Left ventricle myocardium inferior (tissue), 1 donor: ENCODE data around the gene EDRF1. TPM values are rescaled to one million over a fixed set of nuclear protein-coding genes. Genes with fewer than 3 reads are reported as not detected.

Experiments
- DNase-seq: peaks from one replicate; pipeline ENCODE4 v3.0.0-alpha.2; 2020
- H3K27ac ChIP-seq: fragments of 200-600 bp; replicated peaks from 2 replicates; pipeline ENCODE4 v1.8.0; 2021
- H3K27me3 ChIP-seq: fragments of 200-600 bp; 2 replicates; pipeline ENCODE4 v1.8.0; 2021; ENCODE audit warnings: low read depth
- H3K36me3 ChIP-seq: fragments of 200-600 bp; 2 replicates; pipeline ENCODE4 v1.8.0; 2021
- H3K4me1 ChIP-seq: fragments of 200-600 bp; 2 replicates; pipeline ENCODE4 v1.8.0; 2021
- H3K4me3 ChIP-seq: fragments of 200-600 bp; 2 replicates; pipeline ENCODE4 v1.8.0; 2021; ENCODE audit warnings: mild to moderate bottlenecking, moderate library complexity
- H3K9me3 ChIP-seq: fragments of 200-600 bp; replicated peaks from 2 replicates; pipeline ENCODE4 v1.8.0; 2021
- intact Hi-C: fragments of 100-400 bp; cut with micrococcal nuclease; formaldehyde crosslinking; loops from one replicate; pipeline ENCODE4 v1.11.0; 2022
- total RNA-seq: library from RNA; stranded (reverse); fragmentation: NEBNext Ultra II Directional; extraction: Animal tissue kit (Norgen Biotek cat#: 25700); gene quantifications from one replicate; pipeline ENCODE4 v1.2.1, GENCODE V29; 2021
- TF ChIP-seq, protein P1 (sequence below): fragments of 200-600 bp; IDR thresholded peaks from 2 replicates; pipeline ENCODE4 v1.8.0; 2021; ENCODE audit warnings: antibody characterized with exemption, mild to moderate bottlenecking, borderline replicate concordance
- donor health status: DM: no; HTN: yes; CAD: no; lungs with severe emphysema.

The EDRF1 gene
- total RNA-seq, 1 donor from 2014 or later = 11.5 TPM

DNA sequence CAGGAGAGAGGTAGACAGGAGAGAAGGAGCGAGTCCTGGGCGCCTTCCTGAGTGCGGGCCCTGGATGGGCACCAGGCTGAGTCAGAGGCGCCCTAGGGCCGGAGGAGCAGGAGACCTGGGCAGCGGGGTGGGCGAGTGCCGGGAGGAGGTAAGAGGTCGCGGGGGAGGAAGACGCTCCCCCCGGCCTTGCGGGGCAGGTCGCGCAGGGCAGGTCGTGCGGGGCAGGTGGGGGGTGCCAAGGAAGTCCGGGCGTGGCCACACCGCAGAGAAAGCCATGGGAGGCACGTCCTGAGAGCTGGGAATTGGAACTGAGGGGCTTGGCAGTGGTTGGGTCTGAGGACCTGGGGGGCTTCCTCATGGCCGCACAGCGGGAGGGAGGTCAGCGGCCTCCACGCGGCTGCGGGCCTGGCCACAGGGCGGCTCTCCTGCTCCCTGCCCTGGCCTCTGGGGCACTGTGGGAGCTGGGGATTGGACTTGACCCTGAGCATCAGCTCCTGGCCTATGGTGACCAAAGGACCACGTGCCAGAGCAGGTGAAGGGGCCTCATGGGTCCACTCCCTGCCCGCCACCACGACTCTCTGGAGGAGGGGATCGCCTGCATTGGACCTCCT, 55.2 kb downstream of the EDRF1 start:
- no peaks in the 10 kb centered on the region for H3K9me3 ChIP-seq
- no peak overlapping the region for H3K27ac ChIP-seq
- H3K36me3 ChIP-seq = no peaks in the 10 kb centered on the region
- intact Hi-C loops = no loop called here
- peaks cover 3% of the 10 kb centered on the region for H3K27me3 ChIP-seq
- no peak for DNase-seq
- H3K4me3 ChIP-seq = no peak overlapping the region
- TF ChIP-seq, protein P1, sequence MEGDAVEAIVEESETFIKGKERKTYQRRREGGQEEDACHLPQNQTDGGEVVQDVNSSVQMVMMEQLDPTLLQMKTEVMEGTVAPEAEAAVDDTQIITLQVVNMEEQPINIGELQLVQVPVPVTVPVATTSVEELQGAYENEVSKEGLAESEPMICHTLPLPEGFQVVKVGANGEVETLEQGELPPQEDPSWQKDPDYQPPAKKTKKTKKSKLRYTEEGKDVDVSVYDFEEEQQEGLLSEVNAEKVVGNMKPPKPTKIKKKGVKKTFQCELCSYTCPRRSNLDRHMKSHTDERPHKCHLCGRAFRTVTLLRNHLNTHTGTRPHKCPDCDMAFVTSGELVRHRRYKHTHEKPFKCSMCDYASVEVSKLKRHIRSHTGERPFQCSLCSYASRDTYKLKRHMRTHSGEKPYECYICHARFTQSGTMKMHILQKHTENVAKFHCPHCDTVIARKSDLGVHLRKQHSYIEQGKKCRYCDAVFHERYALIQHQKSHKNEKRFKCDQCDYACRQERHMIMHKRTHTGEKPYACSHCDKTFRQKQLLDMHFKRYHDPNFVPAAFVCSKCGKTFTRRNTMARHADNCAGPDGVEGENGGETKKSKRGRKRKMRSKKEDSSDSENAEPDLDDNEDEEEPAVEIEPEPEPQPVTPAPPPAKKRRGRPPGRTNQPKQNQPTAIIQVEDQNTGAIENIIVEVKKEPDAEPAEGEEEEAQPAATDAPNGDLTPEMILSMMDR = no peak
- H3K4me1 ChIP-seq = no peaks in the 10 kb centered on the region

DNA sequence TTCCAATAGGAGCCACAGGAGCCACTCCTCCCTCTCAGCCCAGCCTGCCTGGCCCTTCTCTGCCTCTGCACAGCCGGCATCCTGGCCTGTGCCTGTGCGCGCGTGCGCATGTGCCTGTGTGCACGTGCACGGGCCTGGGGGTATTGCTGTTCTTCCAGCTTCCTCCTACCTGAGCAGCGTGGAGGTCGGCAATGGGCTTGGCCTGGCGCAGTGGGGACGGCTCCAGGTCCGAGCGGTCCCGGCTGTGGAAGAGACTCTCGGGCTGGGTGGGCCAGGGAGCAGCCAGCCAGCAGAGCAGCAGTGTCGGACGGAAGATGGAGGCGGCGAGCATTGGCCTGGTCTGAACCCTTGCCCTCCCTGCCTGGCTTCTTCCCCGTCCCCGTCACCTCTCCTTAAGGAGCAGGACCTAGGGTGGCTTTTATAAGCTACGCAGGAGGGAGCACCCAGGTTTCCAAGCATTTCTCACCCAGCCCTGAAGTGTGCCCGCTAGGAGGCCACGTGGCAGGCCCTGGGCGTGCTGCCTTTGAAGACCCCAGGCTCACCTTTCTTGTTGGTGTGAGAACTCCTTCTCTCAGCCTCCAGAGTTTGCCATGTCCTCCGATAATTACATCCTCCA, 56.1 kb downstream of the EDRF1 start, which contains the start of gene MMP21:
MMP21 (minus strand) TSS at position 331 of the 616 bp plus-strand sequence; CDS start at position 331, 0 bp downstream.
- Histone ChIP-seq H3K36me3 (no peaks in the 10 kb centered on the region), H3K27me3 (peaks cover 3% of the 10 kb centered on the region), H3K27ac (no peak within 1 kb of the TSS), H3K4me1 (no peaks in the 10 kb centered on the region), H3K4me3 (no peak within 1 kb of the TSS), H3K9me3 (peaks cover 4% of the 10 kb centered on the region)
- no peak for DNase-seq
- TF ChIP-seq, protein P1 = no peak
- intact Hi-C loops = no loop called here

DNA sequence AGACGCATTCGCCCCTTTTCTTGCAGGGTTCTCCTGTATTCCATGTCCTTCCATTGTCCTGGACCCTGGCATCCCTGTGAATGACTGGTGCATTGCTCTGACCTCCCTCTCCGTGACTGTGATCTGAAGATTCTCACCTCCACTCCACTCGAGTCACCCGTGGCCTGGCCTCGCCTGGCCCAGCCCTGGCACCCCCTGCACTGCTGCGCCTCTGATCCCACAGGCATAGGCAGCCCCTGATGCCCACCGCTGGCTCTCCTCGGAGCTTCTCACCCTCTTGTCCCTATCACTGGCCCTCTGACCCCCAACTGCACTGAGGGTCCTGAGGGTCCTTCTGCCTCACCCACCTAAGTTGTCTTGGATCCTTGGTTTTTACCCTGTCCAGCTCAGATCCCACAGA, 58.3 kb downstream of the EDRF1 start:
- peaks cover 4% of the 10 kb centered on the region for H3K9me3 ChIP-seq
- DNase-seq = no peak
- H3K27me3 ChIP-seq = peaks cover 3% of the 10 kb centered on the region
- no peaks in the 10 kb centered on the region for H3K36me3 ChIP-seq
- H3K27ac ChIP-seq = no peak overlapping the region
- H3K4me1 ChIP-seq = no peaks in the 10 kb centered on the region
- TF ChIP-seq, protein P1 = no peak
- H3K4me3 ChIP-seq = no peak overlapping the region
- intact Hi-C loops = no loop called here

DNA sequence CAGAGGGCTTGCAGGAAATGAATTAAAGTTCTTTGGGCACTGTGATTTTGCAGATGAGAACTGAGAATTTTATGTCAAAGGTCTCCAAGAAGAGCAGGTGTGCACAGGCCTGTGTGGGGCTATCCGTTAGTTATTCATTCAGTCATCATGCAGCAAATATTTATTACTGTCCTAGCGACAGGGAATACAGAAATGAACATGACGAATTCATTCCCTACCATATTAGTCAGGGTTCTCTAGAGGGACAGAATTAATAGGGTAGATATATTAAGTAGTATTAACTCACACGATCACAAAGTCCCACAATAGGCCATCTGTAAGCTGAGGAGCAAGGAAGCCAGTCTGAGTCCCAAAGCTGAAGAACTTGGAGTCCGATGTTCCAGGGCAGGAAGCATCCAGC, 59.0 kb downstream of the EDRF1 start:
- Histone ChIP-seq H3K27ac (no peak overlapping the region), H3K4me1 (no peaks in the 10 kb centered on the region), H3K36me3 (no peaks in the 10 kb centered on the region), H3K27me3 (peaks cover 3% of the 10 kb centered on the region), H3K9me3 (peaks cover 4% of the 10 kb centered on the region), H3K4me3 (no peak overlapping the region)
- TF ChIP-seq, protein P1 = no peak
- intact Hi-C loops = no loop called here
- no peak for DNase-seq

DNA sequence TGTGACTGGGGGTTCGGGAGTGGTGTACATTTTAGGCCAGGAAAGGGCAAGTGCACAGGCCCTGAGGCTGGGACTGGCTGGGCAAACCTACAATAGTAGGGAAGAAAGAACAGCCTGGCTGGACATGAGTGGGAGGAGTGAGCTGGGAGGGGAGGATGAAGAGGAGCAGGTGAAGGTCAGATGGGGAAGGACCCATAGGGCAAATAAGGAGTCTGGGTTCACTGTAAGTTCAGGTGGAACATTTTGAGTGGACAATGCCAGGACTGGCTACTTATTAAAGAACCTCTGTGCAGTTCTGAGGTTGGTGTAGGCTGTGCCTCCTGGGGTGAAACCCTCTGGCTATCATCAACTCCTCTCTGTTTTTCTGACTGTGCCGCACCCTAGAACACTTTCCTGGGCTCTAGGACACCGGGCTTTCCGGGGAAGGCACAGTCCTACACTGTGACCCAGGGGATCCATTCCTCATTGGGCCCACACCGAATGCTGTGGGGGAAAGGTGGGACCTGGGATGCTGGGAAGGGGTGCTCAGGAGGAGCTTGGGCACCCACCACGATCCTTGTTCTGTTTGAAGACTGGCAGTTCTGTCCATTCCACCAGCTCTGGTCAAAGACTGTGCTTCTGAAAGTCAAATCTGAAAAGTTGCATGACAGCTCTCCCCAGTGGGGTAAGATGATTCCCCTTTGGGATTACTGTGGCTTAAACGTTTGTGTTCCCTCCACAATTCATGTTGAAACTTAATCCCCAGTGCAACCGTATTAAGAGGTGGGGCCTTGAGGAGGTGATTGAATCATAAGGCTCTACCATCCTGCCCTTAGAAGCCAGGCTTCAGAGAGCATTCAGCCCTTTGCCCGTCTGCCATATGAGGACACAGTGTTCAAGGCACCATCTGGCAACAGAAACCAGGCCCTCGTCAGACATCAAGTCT, 60.2 kb downstream of the EDRF1 start:
- intact Hi-C loops = no loop called here
- Histone ChIP-seq H3K4me3 (no peak overlapping the region), H3K36me3 (no peaks in the 10 kb centered on the region), H3K4me1 (no peaks in the 10 kb centered on the region), H3K9me3 (peaks cover 4% of the 10 kb centered on the region), H3K27ac (no peak overlapping the region), H3K27me3 (peaks cover 2% of the 10 kb centered on the region)
- DNase-seq = no peak
- TF ChIP-seq, protein P1 = no peak
